Mammary epithelial cell (primary cell): Measurements from ENCODE around the gene ASCC3.

Experiments used
- CTCF ChIP-seq, 2 donors: IDR thresholded peaks in 1 of 2; conservative IDR thresholded peaks in 1 of 2; 2 replicates each; pipeline ENCODE4 v1.5.1; 2011 to 2012; ENCODE audit warnings: inconsistent platforms in 2 of 2, low read length in 2 of 2, mild to moderate bottlenecking in 2 of 2, control low read depth in 1 of 2, low read depth in 1 of 2; ENCODE audit not compliant: insufficient read depth in 1 of 2; ENCODE audit errors: extremely low read depth in 1 of 2
- EZH2 ChIP-seq: IDR thresholded peaks from 2 replicates; pipeline ENCODE4 v1.6.1; 2012; ENCODE audit warnings: low read length, inconsistent platforms, borderline replicate concordance

DNA sequence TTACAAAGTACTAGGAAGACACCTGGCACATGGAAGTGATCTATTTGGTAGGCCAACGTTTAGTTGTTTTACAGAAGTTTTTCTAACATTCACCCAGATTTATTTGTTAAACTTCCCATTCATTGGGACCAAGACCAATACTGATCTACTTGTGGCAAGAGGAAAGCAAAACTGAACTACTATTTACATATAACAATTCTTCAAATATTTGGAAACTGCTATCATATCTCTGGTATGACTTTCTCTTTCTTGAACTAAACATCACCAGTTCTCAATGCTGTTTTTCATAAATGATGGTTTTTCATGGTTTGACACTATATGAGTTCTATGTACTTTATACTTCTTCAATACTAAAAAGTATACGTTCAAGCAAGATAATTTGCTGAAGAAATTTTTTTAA lies 189.2 kb downstream of the ASCC3 start:
- TF ChIP-seq CTCF (conservative IDR thresholded peaks at IDR 0.05 in 1 of 2, IDR thresholded peaks at IDR 0.05 in 1 of 2; ENCODE audit: extremely low read depth in 1 of 2, insufficient read depth in 1 of 2, low read depth in 1 of 2, low read length in 2 of 2) = no peak
- no peak for TF ChIP-seq EZH2
